Mesothelial cell of epicardium (in vitro differentiated cells): ENCODE data around the gene DSEL. TPM values are rescaled to one million over a fixed set of nuclear protein-coding genes. Genes with fewer than 3 reads are reported as not detected.

Experiments
- DNase-seq, 2 experiments: peaks; one replicate each; pipeline ENCODE4 v3.0.0; 2021; ENCODE audit warnings: low spot score in 2 of 2; ENCODE audit not compliant: unreplicated experiment in 2 of 2
- H3K27ac Mint-ChIP-seq: 2 replicates; pipeline ENCODE4 v1.8.0; 2021; ENCODE audit warnings: mixed read lengths
- H3K27me3 Mint-ChIP-seq: 2 replicates; pipeline ENCODE4 v1.8.0; 2021; ENCODE audit warnings: low read depth, mixed read lengths
- H3K36me3 Mint-ChIP-seq: 2 replicates; pipeline ENCODE4 v1.8.0; 2021; ENCODE audit warnings: mixed read lengths
- H3K4me1 Mint-ChIP-seq: 2 replicates; pipeline ENCODE4 v1.8.0; 2021; ENCODE audit warnings: mixed read lengths
- H3K4me3 Mint-ChIP-seq: 2 replicates; pipeline ENCODE4 v1.8.0; 2021; ENCODE audit warnings: mild to moderate bottlenecking, moderate library complexity, mixed read lengths
- H3K9me3 Mint-ChIP-seq: 2 replicates; pipeline ENCODE4 v1.8.0; 2021; ENCODE audit warnings: mixed read lengths
- CTCF ChIP-seq: fragments of 200-600 bp; sonication (generic); IDR thresholded peaks from one replicate; pipeline ENCODE4 v1.5.0; 2021; ENCODE audit warnings: antibody characterized with exemption; ENCODE audit not compliant: unreplicated experiment
- total RNA-seq: library from RNA; stranded (reverse); gene quantifications from 3 replicates; pipeline ENCODE4 v1.2.1, GENCODE V29; 2021

The DSEL gene
- total RNA-seq, 1 donor from 2014 or later, result 6.3 TPM

- no peak overlapping the region for H3K27ac Mint-ChIP-seq
- TF ChIP-seq CTCF, result no peak
- H3K27me3 Mint-ChIP-seq, result no peaks in the 10 kb centered on the region
- no peaks in the 10 kb centered on the region for H3K36me3 Mint-ChIP-seq
- peaks cover 37% of the 10 kb centered on the region for H3K4me1 Mint-ChIP-seq
- peaks cover 2% of the 10 kb centered on the region for H3K9me3 Mint-ChIP-seq
- no peak for DNase-seq
- H3K4me3 Mint-ChIP-seq, result no peak overlapping the region
Measured at GRCh38 chr18:67518566-67518965, 2.0 kb upstream of the DSEL start.

- no peaks in the 10 kb centered on the region for H3K9me3 Mint-ChIP-seq
- H3K27ac Mint-ChIP-seq, result peak overlapping the region; percentile 96
- H3K36me3 Mint-ChIP-seq, result peaks cover 3% of the 10 kb centered on the region
- peak overlapping the region; percentile 94 for H3K4me3 Mint-ChIP-seq
- H3K4me1 Mint-ChIP-seq, result peaks cover 35% of the 10 kb centered on the region
- TF ChIP-seq CTCF, result no peak
- no peaks in the 10 kb centered on the region for H3K27me3 Mint-ChIP-seq
- DNase-seq, result no peak
Measured at GRCh38 chr18:67517444-67517765, 885 bp upstream of the DSEL start.

GRCh38 chr18:67515942-67516538 is 480 bp downstream of the DSEL start:
- Mint-ChIP-seq H3K27ac (peak overlapping the region; percentile 99), H3K36me3 (peaks cover 3% of the 10 kb centered on the region), H3K27me3 (no peaks in the 10 kb centered on the region), H3K4me3 (peak overlapping the region; percentile 94), H3K9me3 (no peaks in the 10 kb centered on the region), H3K4me1 (peaks cover 38% of the 10 kb centered on the region)
- peak; percentile 74 to 89 for DNase-seq
- TF ChIP-seq CTCF, result peak; percentile 70

- peak overlapping the region; percentile 99 for H3K27ac Mint-ChIP-seq
- H3K4me1 Mint-ChIP-seq, result peaks cover 45% of the 10 kb centered on the region
- TF ChIP-seq CTCF, result no peak
- H3K9me3 Mint-ChIP-seq, result no peaks in the 10 kb centered on the region
- DNase-seq, result no peak
- peaks cover 3% of the 10 kb centered on the region for H3K36me3 Mint-ChIP-seq
- no peaks in the 10 kb centered on the region for H3K27me3 Mint-ChIP-seq
- H3K4me3 Mint-ChIP-seq, result peak overlapping the region; percentile 94
Measured at GRCh38 chr18:67514901-67515540, 1.5 kb downstream of the DSEL start.

GRCh38 chr18:67514465-67514864 is 2.1 kb downstream of the DSEL start:
- Mint-ChIP-seq H3K27me3 (no peaks in the 10 kb centered on the region), H3K36me3 (peaks cover 3% of the 10 kb centered on the region), H3K27ac (no peak overlapping the region), H3K4me1 (peaks cover 45% of the 10 kb centered on the region), H3K9me3 (no peaks in the 10 kb centered on the region), H3K4me3 (peak overlapping the region; percentile 16)
- DNase-seq, result no peak
- no peak for TF ChIP-seq CTCF
